Astrocyte (in vitro differentiated cells and primary cell): ENCODE measurements around the gene RNASE13.

Source experiments
- EZH2 ChIP-seq: IDR thresholded peaks from 2 replicates; pipeline ENCODE4 v1.6.1; 2012; ENCODE audit warnings: mild to moderate bottlenecking, low read length, inconsistent platforms; ENCODE audit not compliant: insufficient read depth
- TF ChIP-seq, protein P1 (sequence below): IDR thresholded peaks from 2 replicates; pipeline ENCODE4 v1.5.1; 2011; ENCODE audit warnings: low read depth, mild to moderate bottlenecking, inconsistent platforms, low read length, moderate library complexity; ENCODE audit not compliant: insufficient read depth

DNA sequence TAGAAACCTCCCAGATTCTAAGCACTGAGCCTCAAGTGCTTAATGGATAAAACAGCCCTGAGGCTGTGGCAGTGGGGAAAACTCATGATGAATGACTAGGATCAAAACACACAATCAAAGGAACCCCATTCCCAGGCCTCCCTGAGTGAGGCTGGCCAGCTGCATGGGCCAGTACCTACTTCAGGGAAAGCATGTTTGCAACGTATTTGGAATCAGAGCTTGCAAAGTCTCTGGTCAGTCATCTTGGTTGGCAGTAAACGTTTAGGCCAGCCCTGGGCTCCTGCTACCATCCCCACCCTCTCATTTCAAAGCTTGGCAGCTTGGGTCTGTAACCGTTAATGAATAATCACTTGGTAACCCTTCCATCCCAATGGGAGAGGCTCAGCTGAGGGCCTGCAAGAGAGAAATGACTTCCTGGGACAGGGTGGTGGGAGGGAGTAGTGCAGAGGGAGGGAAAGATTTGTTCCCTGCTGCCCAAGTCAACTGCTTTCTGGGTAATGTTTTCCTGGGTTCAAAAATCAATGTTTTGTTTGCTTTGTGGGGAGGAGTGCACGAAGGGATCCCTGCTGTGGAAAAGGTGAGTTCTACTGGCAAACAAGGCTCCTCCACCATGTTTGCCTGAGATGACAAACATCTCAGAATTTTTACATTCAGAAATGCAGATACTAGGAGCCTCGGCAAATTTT, 21.0 kb upstream of the RNASE13 start:
- TF ChIP-seq, protein P1, sequence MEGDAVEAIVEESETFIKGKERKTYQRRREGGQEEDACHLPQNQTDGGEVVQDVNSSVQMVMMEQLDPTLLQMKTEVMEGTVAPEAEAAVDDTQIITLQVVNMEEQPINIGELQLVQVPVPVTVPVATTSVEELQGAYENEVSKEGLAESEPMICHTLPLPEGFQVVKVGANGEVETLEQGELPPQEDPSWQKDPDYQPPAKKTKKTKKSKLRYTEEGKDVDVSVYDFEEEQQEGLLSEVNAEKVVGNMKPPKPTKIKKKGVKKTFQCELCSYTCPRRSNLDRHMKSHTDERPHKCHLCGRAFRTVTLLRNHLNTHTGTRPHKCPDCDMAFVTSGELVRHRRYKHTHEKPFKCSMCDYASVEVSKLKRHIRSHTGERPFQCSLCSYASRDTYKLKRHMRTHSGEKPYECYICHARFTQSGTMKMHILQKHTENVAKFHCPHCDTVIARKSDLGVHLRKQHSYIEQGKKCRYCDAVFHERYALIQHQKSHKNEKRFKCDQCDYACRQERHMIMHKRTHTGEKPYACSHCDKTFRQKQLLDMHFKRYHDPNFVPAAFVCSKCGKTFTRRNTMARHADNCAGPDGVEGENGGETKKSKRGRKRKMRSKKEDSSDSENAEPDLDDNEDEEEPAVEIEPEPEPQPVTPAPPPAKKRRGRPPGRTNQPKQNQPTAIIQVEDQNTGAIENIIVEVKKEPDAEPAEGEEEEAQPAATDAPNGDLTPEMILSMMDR: no peak
- TF ChIP-seq EZH2: no peak
